Mononuclear cell (primary cell): ENCODE measurements around the gene C19orf81. TPM values are rescaled to one million over a fixed set of nuclear protein-coding genes. Genes with fewer than 3 reads are reported as not detected.

Experiments used
- H3K27me3 ChIP-seq: 2 replicates; pipeline ENCODE4 v1.6.0; 2011; ENCODE audit warnings: low read length, control low read depth; ENCODE audit not compliant: insufficient read depth
- H3K4me1 ChIP-seq: 2 replicates; pipeline ENCODE4 v1.5.1; 2011; ENCODE audit warnings: mild to moderate bottlenecking, low read length, control low read depth; ENCODE audit not compliant: insufficient read depth
- H3K4me3 ChIP-seq: 2 replicates; pipeline ENCODE4 v1.5.1; 2011; ENCODE audit warnings: mild to moderate bottlenecking, low read length, moderate library complexity
- H3K9me3 ChIP-seq: 2 replicates; pipeline ENCODE4 v1.5.1; 2011; ENCODE audit warnings: low read depth, mild to moderate bottlenecking, control low read depth, low read length
- total RNA-seq: library from RNA; depleted of rRNA; stranded (reverse); fragments of >200 nt; gene quantifications from one replicate; pipeline ENCODE4 v1.2.3, GENCODE V29; 2012

C19orf81 gene
- total RNA-seq, 1 donor = not detected

DNA sequence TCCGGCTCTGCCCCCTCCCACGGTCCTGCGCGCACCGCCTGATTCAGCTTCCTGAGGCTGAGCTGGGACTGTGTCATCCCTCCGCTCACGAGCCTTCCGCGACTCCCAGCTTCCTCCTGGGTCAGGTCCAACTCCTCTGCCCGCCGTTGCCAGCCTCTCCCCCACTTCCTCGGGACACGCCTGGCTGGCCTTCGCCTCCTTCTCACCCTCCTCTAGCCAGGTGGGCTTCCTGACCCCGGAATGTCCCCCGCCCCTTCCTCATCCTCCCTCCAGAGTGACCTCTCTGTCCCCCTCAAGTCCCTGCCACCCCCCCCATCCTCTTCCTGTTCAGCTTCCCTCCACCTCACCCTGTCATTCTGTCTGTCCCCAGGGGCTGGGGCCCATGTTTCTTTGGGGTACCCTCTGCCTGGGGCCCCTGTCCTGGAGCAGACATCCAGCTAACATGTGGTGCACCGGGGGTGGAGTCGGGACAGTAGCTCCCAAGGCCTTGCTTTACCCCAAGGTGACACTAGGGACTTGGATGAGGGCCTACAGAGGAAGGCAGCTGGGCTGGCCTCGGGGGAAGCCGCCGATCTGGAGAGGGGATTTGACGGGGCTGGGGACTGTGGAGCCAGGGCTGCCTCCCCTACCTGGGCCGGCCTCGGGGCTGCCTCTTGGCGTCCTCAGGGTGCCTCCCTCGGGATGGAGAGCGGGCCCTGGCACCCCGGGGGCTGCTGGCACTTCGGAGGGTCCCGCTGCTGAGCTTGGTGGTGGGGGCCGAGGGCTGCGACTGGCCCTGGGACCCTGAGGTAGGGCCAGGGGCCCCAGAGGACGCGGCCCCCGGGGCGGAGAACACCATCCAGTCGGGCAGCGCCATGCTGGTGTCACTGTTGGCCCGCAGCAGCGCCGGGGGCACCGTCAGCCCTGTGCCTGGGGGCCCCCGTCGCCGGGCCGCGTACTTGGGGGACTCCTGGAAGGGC, 53.9 kb downstream of the C19orf81 start:
- Histone ChIP-seq H3K4me3 (no peak overlapping the region), H3K9me3 (no peaks in the 10 kb centered on the region), H3K4me1 (no peaks in the 10 kb centered on the region), H3K27me3 (no peaks in the 10 kb centered on the region)

DNA sequence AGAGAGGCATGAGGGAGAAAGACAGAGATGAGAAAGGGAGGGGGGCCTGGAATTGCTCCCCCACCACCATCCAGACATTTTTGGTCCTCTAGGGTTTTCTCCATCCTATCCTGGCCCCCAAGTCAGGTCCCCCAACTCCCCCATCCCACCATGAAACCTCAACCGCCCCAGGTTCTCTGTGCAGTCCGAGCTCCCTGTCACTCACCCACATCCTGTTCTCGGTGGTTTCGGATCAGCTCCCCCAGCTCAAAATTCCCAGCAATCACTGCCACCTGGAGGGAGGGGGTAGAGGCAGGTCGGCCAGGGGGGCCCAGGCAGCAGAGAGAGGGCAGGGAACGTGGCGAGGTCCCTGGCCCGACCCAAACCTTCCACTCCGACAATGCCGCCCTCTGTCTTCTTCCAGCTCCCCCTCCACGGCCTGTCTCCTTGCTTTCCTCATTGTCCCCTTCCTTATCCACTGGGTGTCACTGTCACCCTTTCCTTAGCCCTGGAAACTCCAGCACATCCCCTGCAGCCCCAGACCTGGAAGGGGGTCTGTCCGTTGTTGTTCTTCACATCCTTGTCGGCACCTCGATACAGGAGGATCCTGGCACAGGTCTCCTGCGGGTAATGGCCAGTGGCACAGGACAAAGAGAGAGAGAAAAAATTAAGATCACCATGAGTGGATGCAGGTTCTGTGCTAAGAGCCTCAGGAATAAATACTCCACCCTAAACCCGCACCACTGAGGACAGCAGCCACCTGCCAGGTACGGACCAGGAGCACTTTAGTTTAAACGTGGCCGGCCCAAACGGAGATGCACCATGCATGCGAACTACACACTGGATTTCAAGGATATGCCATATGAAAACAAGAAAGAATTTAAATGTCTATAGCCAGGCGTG, 54.9 kb downstream of the C19orf81 start:
- no peaks in the 10 kb centered on the region for H3K9me3 ChIP-seq
- H3K27me3 ChIP-seq = no peaks in the 10 kb centered on the region
- no peak overlapping the region for H3K4me3 ChIP-seq
- H3K4me1 ChIP-seq = no peaks in the 10 kb centered on the region

DNA sequence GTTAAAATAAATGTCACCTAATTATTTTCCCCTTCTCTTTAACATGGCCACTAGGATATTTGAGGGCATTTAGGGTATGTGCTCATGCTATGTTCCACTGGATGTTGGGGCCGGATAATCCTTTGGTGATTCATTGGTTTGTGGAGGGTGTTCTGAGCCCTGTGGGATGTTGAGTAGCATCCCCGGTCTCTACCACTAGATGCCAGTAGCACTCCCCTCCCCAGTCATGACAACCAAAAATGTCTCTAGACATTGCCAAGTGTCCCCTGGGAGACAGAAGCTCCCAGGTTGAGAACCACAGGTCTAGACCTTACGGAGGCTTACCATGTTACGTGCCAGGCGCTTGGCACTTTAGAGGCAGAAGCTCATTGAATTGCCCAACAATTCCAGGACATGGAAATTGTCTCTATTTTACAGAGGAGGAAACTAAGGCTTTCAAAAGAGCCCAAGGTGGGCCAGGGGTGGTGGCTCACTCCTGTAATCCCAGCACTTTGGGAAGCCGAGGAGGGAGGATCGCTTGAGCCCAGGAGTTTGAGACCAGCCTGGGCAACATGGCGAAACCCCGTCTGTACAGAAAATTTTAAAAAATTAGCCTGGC, 56.3 kb downstream of the C19orf81 start:
- H3K27me3 ChIP-seq = no peaks in the 10 kb centered on the region
- no peaks in the 10 kb centered on the region for H3K9me3 ChIP-seq
- H3K4me3 ChIP-seq = no peak overlapping the region
- H3K4me1 ChIP-seq = no peaks in the 10 kb centered on the region

DNA sequence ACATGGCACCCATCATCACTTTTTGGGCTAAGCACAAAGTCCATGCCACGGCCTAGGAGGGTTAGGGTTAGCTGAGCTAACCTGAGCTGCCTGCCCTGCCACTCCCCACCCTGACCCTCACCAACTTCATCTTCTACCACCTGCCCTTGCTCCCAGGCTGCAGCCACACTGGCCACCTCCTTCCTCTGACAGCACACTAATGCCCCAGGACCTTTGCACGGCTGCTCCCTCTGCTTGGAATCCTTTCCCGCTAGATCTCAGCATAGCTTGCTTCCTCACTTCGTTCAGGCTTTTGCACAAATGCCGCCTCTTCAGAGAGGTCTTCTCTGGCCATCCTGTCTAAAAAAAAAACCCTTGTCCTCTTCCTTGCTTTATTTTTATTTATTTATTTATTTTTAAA, 57.1 kb downstream of the C19orf81 start:
- H3K4me3 ChIP-seq = no peak overlapping the region
- no peaks in the 10 kb centered on the region for H3K27me3 ChIP-seq
- no peaks in the 10 kb centered on the region for H3K4me1 ChIP-seq
- H3K9me3 ChIP-seq = no peaks in the 10 kb centered on the region

DNA sequence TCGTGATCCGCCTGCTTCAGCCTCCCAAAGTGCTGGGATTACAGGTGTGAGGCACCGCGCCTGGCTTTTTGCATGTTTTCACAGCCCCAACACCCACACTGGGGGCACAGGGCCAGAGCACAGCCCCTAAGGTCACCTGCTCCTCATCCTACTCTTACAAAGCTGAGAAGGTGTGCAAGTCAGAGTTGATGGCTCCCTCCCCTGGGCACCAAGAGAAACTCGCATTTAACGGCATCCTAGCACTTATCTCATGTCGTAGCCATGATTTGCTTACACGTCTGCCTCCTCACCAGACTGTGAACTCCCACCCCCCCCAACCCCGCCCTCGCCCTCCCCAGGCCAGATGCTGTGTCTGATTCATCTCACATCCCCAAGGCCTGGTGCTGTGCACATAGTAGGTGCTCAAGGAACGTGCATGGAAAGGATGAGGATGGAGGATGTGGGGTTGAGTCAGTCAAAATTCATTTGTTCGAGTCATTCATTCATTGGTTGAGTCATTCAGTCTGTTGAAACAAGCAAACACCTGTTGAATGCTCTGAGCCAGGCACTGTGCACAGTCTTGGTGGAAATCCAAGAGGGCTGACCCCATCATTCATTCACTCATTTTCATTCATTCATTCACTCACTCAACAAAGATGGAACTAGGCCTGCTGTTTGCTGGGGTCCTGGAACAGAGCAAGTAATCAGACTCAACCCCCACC, 59.1 kb downstream of the C19orf81 start:
- Histone ChIP-seq H3K27me3 (no peaks in the 10 kb centered on the region), H3K4me1 (peaks cover 3% of the 10 kb centered on the region), H3K9me3 (no peaks in the 10 kb centered on the region), H3K4me3 (no peak overlapping the region)

Other genes with a start within 250 kb of the C19orf81 start
- 5.6 TPM for gene SPIB, start 230.5 kb upstream of the C19orf81 start, total RNA-seq
- 0.10 TPM for gene MYBPC2, start 216.6 kb upstream of the C19orf81 start, total RNA-seq
- 58.9 TPM for gene EMC10, start 172.9 kb upstream of the C19orf81 start, total RNA-seq
- 0.21 TPM for gene GARIN5A, start 172.6 kb upstream of the C19orf81 start, total RNA-seq
- 8.4 TPM for gene JOSD2, start 138.3 kb upstream of the C19orf81 start, total RNA-seq
- gene ASPDH, start 135.5 kb upstream of the C19orf81 start, total RNA-seq = not detected
- gene LRRC4B, start 81.0 kb upstream of the C19orf81 start, total RNA-seq = not detected
- not detected for gene SYT3, start 9.6 kb upstream of the C19orf81 start, total RNA-seq
- gene SHANK1, start 70.4 kb downstream of the C19orf81 start, total RNA-seq = 0.21 TPM
- gene CLEC11A, start 73.9 kb downstream of the C19orf81 start, total RNA-seq = 3.8 TPM
- not detected for gene GPR32, start 121.0 kb downstream of the C19orf81 start, total RNA-seq
- not detected for gene ACP4, start 141.0 kb downstream of the C19orf81 start, total RNA-seq
- gene KLK1, start 174.3 kb downstream of the C19orf81 start, total RNA-seq = not detected
- gene KLK15, start 184.1 kb downstream of the C19orf81 start, total RNA-seq = not detected
- gene KLK3, start 205.5 kb downstream of the C19orf81 start, total RNA-seq = 0.31 TPM
- 0.31 TPM for gene KLK2, start 224.0 kb downstream of the C19orf81 start, total RNA-seq